MCF 10A (cell line): ENCODE results near the gene KAZALD1. TPM values are rescaled to one million over a fixed set of nuclear protein-coding genes. Genes with fewer than 3 reads are reported as not detected.
A peak's percentile ranks its signal among the peaks of the same experiment; 100 is the strongest.

Source experiments
- BruUV-seq: library from RNA; stranded (reverse); fragments of 400-500 nt; replicated peaks from 2 replicates; lab custom pipeline; 2021; lab: Mats Ljungman, UMichigan
- CTCF ChIA-PET: fragments of 300-600 bp; sonication (Branson Sonifier 250); formaldehyde crosslinking; extraction: SDS; loops from one replicate; lab custom pipeline; 2021; ENCODE audit warnings: antibody characterized with exemption, inconsistent platforms; lab: Yijun Ruan, JAX
- POLR2A ChIA-PET: fragments of 300-600, 350-650 bp; sonication (Branson Sonifier 250); formaldehyde crosslinking; extraction: SDS; loops from one replicate; lab custom pipeline; 2020; ENCODE audit warnings: antibody characterized with exemption, inconsistent platforms; lab: Yijun Ruan, JAX
- DNase-seq: peaks from one replicate; pipeline ENCODE4 v3.0.0-alpha.2; 2018; ENCODE audit not compliant: unreplicated experiment
- H3K27ac Mint-ChIP-seq: one replicate; pipeline ENCODE4 v1.8.0; 2022; ENCODE audit warnings: mild to moderate bottlenecking, low read depth, mixed read lengths; ENCODE audit not compliant: unreplicated experiment
- H3K27me3 Mint-ChIP-seq: one replicate; pipeline ENCODE4 v1.8.0; 2022; ENCODE audit warnings: mixed read lengths; ENCODE audit not compliant: insufficient read depth, unreplicated experiment
- H3K36me3 Mint-ChIP-seq: one replicate; pipeline ENCODE4 v1.8.0; 2022; ENCODE audit warnings: mild to moderate bottlenecking, moderate library complexity, mixed read lengths; ENCODE audit not compliant: insufficient read depth, unreplicated experiment
- H3K4me1 Mint-ChIP-seq: one replicate; pipeline ENCODE4 v1.8.0; 2022; ENCODE audit warnings: mixed read lengths; ENCODE audit not compliant: insufficient read depth, unreplicated experiment
- H3K4me3 Mint-ChIP-seq: one replicate; pipeline ENCODE4 v1.8.0; 2022; ENCODE audit warnings: mild to moderate bottlenecking, moderate library complexity, mixed read lengths; ENCODE audit not compliant: unreplicated experiment
- H3K9me3 Mint-ChIP-seq: one replicate; pipeline ENCODE4 v1.8.0; 2022; ENCODE audit warnings: mixed read lengths; ENCODE audit not compliant: unreplicated experiment
- CTCF ChIP-seq: fragments of 200-600 bp; IDR thresholded peaks from one replicate; pipeline ENCODE4 v1.8.0; 2022; ENCODE audit warnings: antibody characterized with exemption, mild to moderate bottlenecking; ENCODE audit not compliant: unreplicated experiment
- intact Hi-C: fragments of 100-400 bp; cut with micrococcal nuclease; formaldehyde crosslinking; loops from 2 replicates; pipeline ENCODE4 v1.14.1; 2022
- total RNA-seq: library from RNA; stranded (reverse); gene quantifications from 2 replicates; pipeline ENCODE4 v1.2.3, GENCODE V29; 2022

Gene KAZALD1
- total RNA-seq, 1 experiment from 2014 or later: 2.4 TPM

DNA sequence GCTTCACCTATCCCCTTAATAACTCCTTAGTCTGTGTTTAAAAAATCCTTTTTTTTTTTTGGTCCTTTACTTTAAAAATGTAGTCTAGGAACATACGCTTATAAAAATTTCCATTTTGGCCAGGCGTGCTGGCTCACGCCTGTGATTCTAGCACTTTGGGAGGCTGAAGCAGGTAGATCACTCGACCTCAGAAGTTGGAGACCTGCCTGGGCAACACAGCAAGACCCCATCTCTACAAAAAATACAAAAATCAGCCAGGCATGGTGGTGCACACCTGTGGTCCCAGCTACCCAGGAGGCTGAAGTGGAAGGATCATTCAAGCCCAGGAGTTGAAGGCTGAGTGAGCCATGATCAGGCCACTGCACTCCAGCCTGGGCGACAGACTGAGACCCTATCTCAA is 14.8 kb downstream of the KAZALD1 start:
- Mint-ChIP-seq H3K27ac (no peak overlapping the region), H3K27me3 (peaks cover 55% of the 10 kb centered on the region), H3K9me3 (no peaks in the 10 kb centered on the region), H3K4me3 (no peak overlapping the region), H3K36me3 (no peaks in the 10 kb centered on the region), H3K4me1 (peaks cover 11% of the 10 kb centered on the region)
- no peak for TF ChIP-seq CTCF
- no TSS peak for BruUV-seq
- intact Hi-C loops: no loop called here
- no peak for DNase-seq
- CTCF ChIA-PET: interaction anchor here (0.7 to 3.4 kb wide), 10 partner anchors 16 to 510 kb away, joined by 3 to 23 read pairs (median 6); no protein-coding TSS in a partner anchor
- POLR2A ChIA-PET: interaction anchor here (1.1 kb wide), 1 partner anchor 9 kb away, joined by 3 read pairs; no protein-coding TSS in a partner anchor

GRCh38 chr10:101079874-101080273 is 18.1 kb downstream of the KAZALD1 start:
- H3K27me3 Mint-ChIP-seq: peaks cover 58% of the 10 kb centered on the region
- TF ChIP-seq CTCF: no peak

GRCh38 chr10:101080933-101081931 is 19.4 kb downstream of the KAZALD1 start:
- CTCF ChIA-PET: interaction anchor here (1.5 to 7.4 kb wide), 3 partner anchors 14 to 40 kb away, joined by 3 to 64 read pairs (median 19); no protein-coding TSS in a partner anchor

More at GRCh38 chr10:101079874-101080273, 18.1 kb downstream of the KAZALD1 start:
- H3K4me1 Mint-ChIP-seq: peaks cover 11% of the 10 kb centered on the region
- DNase-seq: no peak
- POLR2A ChIA-PET: interaction anchor here (0.5 to 1.7 kb wide), 2 partner anchors 62 to 98 kb away, joined by 3 to 4 read pairs; no protein-coding TSS in a partner anchor
- H3K36me3 Mint-ChIP-seq: no peaks in the 10 kb centered on the region
- H3K9me3 Mint-ChIP-seq: no peaks in the 10 kb centered on the region
- intact Hi-C loops: no loop called here
- H3K27ac Mint-ChIP-seq: no peak overlapping the region
- no TSS peak for BruUV-seq
- CTCF ChIA-PET: interaction anchor here (0.6 to 2.7 kb wide), 6 partner anchors 12 to 368 kb away, joined by 3 to 19 read pairs (median 10); no protein-coding TSS in a partner anchor
- H3K4me3 Mint-ChIP-seq: no peak overlapping the region

More at GRCh38 chr10:101080933-101081931, 19.4 kb downstream of the KAZALD1 start:
- H3K36me3 Mint-ChIP-seq: no peaks in the 10 kb centered on the region
- DNase-seq: peak; percentile 45
- H3K27ac Mint-ChIP-seq: no peak overlapping the region
- POLR2A ChIA-PET: interaction anchor here (1.7 kb wide), 1 partner anchor 61 kb away, joined by 4 read pairs; no protein-coding TSS in a partner anchor
- no TSS peak for BruUV-seq
- H3K9me3 Mint-ChIP-seq: no peaks in the 10 kb centered on the region
- peaks cover 5% of the 10 kb centered on the region for H3K4me1 Mint-ChIP-seq
- peaks cover 45% of the 10 kb centered on the region for H3K27me3 Mint-ChIP-seq
- TF ChIP-seq CTCF: no peak
- intact Hi-C loops: no loop called here
- no peak overlapping the region for H3K4me3 Mint-ChIP-seq
